HepG2 (cell line): ENCODE measurements around the gene ENAH. TPM values are rescaled to one million over a fixed set of nuclear protein-coding genes. Genes with fewer than 3 reads are reported as not detected.

Source experiments
- BCL3 ChIP-seq: sonication (generic); formaldehyde crosslinking; IDR thresholded peaks from 2 replicates; pipeline ENCODE4 v1.5.1; 2020; ENCODE audit warnings: mild to moderate bottlenecking, missing genetic modification reagents, moderate library complexity
- HBP1 ChIP-seq: IDR thresholded peaks from 2 replicates; pipeline ENCODE4 v1.6.1; 2016; ENCODE audit warnings: low read depth, control low read depth
- KDM2A ChIP-seq: sonication (generic); formaldehyde crosslinking; IDR thresholded peaks from 2 replicates; pipeline ENCODE4 v1.4.0; 2020; ENCODE audit warnings: low read depth, missing genetic modification reagents, borderline replicate concordance
- NCOA1 ChIP-seq: sonication (generic); formaldehyde crosslinking; IDR thresholded peaks from 2 replicates; pipeline ENCODE4 v1.9.0; 2021; ENCODE audit warnings: missing genetic modification reagents
- PHF5A ChIP-seq: IDR thresholded peaks from one replicate; pipeline ENCODE4 v1.6.1; 2018; ENCODE audit warnings: low read depth, missing genetic modification reagents; ENCODE audit not compliant: unreplicated experiment
- PLSCR1 ChIP-seq: sonication (generic); formaldehyde crosslinking; IDR thresholded peaks from 2 replicates; pipeline ENCODE4 v1.5.0; 2020; ENCODE audit warnings: missing genetic modification reagents, mild to moderate bottlenecking, borderline replicate concordance
- SALL1 ChIP-seq: sonication (generic); formaldehyde crosslinking; IDR thresholded peaks from 2 replicates; pipeline ENCODE4 v1.8.0; 2022; ENCODE audit warnings: mild to moderate bottlenecking, missing genetic modification reagents
- SMC3 ChIP-seq: IDR thresholded peaks from 2 replicates; pipeline ENCODE4 v1.6.1; 2011; ENCODE audit warnings: low read length, improper control_type of control experiment
- STAG1 ChIP-seq: sonication (generic); formaldehyde crosslinking; IDR thresholded peaks from 2 replicates; pipeline ENCODE4 v1.4.0; 2020; ENCODE audit warnings: missing genetic modification reagents
- XRCC5 ChIP-seq: fragments of 200-400 bp; formaldehyde crosslinking; optimal IDR thresholded peaks from 2 replicates; pipeline ENCODE3; 2017; ENCODE audit warnings: mild to moderate bottlenecking, low read length
- ZNF10 ChIP-seq: sonication (generic); formaldehyde crosslinking; IDR thresholded peaks from 2 replicates; pipeline ENCODE4 v1.4.0; 2020; ENCODE audit warnings: mild to moderate bottlenecking, low read depth, missing genetic modification reagents, borderline replicate concordance
- ZNF142 ChIP-seq: sonication (generic); formaldehyde crosslinking; IDR thresholded peaks from 2 replicates; pipeline ENCODE4 v1.4.0; 2020; ENCODE audit warnings: missing genetic modification reagents
- ZNF3 ChIP-seq: IDR thresholded peaks from 2 replicates; pipeline ENCODE4 v1.7.0; 2017; ENCODE audit warnings: inconsistent platforms
- ZNF564 ChIP-seq: sonication (generic); formaldehyde crosslinking; IDR thresholded peaks from 2 replicates; pipeline ENCODE4 v1.8.1; 2023; ENCODE audit warnings: mild to moderate bottlenecking, missing genetic modification reagents
- ZSCAN21 ChIP-seq: sonication (generic); formaldehyde crosslinking; IDR thresholded peaks from 2 replicates; pipeline ENCODE4 v1.8.0; 2022; ENCODE audit warnings: mild to moderate bottlenecking, missing genetic modification reagents, moderate library complexity, borderline replicate concordance
- polyA plus RNA-seq, 8 experiments: library from polyadenylated mRNA; depleted of rRNA in 3 of 8; stranded (reverse) in 7 of 8; unstranded in 1 of 8; fragments of >200 nt; fragmentation: Illumina TruSeq in 4 of 8; extraction: Trizol in 4 of 8; gene quantifications; 2 replicates each; pipeline versions ENCODE4 v1.2.1 to v1.2.3, GENCODE V29; 2011 to 2016; ENCODE audit warnings: low read depth in 4 of 8, missing spikeins in 1 of 8, mixed read lengths in 1 of 8; ENCODE audit not compliant: insufficient read depth in 1 of 8
- total RNA-seq, 5 experiments: library from RNA; depleted of rRNA; stranded (reverse); fragments of >200 nt; fragmentation: Illumina TruSeq; extraction: Trizol; gene quantifications; 2 replicates each; pipeline ENCODE4 v1.2.3, GENCODE V29; 2016; ENCODE audit warnings: low read depth in 1 of 5

Gene ENAH
- total and polyA plus RNA-seq, 2 of the 13 experiments (the other 11 are each of a cell fraction or from before 2014, with no cell fraction given): 22.1 to 58.3 TPM

- no peak for TF ChIP-seq ZNF142 (CRISPR knock-in tag)
- TF ChIP-seq SALL1 (CRISPR knock-in tag): 0 out of 2 replicates have a peak, but pooled peaks have one; percentile 24
- TF ChIP-seq PLSCR1 (CRISPR knock-in tag): no peak
- TF ChIP-seq SMC3: peak; percentile 55
- TF ChIP-seq NCOA1 (CRISPR knock-in tag): no peak
- TF ChIP-seq ZNF564 (CRISPR knock-in tag): no peak
- TF ChIP-seq ZSCAN21 (CRISPR knock-in tag): no peak
- TF ChIP-seq PHF5A (CRISPR knock-in tag): no peak
- peak; percentile 86 for TF ChIP-seq STAG1 (CRISPR knock-in tag)
- peak; percentile 59 for TF ChIP-seq XRCC5
- TF ChIP-seq HBP1 (CRISPR knock-in tag): no peak
- TF ChIP-seq ZNF10 (CRISPR knock-in tag): no peak
- TF ChIP-seq BCL3 (CRISPR knock-in tag): no peak
- TF ChIP-seq ZNF3 (CRISPR knock-in tag): no peak
- TF ChIP-seq KDM2A: peak; percentile 29; the same call in 1 of the 2 replicates
Measured at GRCh38 chr1:225480825-225481434, 172.0 kb downstream of the ENAH start (continued).
